ENCODE results near the gene DYSF. TPM values are rescaled to one million over a fixed set of nuclear protein-coding genes. Genes with fewer than 3 reads are reported as not detected.
A peak's percentile ranks its signal among the peaks of the same experiment; 100 is the strongest.

Gene DYSF
- total RNA-seq, 1 experiment from 2014 or later, result 5.5 TPM

- H2BK120ac ChIP-seq (ENCODE audit: low read depth, low read length, poor library complexity, severe bottlenecking), result no peak overlapping the region
- no peak overlapping the region for H3T11ph ChIP-seq (ENCODE audit: low read length)
- no peaks in the 10 kb centered on the region for H3K4me1 ChIP-seq (ENCODE audit: insufficient read depth, low read length)
- WGBS (ENCODE audit: extremely low coverage, insufficient read length, low lambda C conversion rate), result no CpG with 5 or more reads among the region's 13 CpGs
- Mint-ChIP-seq H3K36me3 (ENCODE audit: insufficient read depth in 1 of 3, low read depth in 3 of 3) (peaks cover 0 to 3% (median 3%) of the 10 kb centered on the region in 3 experiments; a peak in 3 of 7 replicates), H3K9me3 (no peaks in the 10 kb centered on the region), H3K27me3 (ENCODE audit: low read depth) (no peaks in the 10 kb centered on the region), H3K27ac (peak overlapping the region in 2 of 3 experiments; percentile 17 to 68; a peak in 1 of 7 replicates), H3K4me3 (no peak overlapping the region), H3K4me1 (no peaks in the 10 kb centered on the region)
- H2BK5ac ChIP-seq (ENCODE audit: insufficient read length, low read length), result no peak overlapping the region
- TF ChIP-seq CTCF (conservative IDR thresholded peaks at IDR 0.05), result no peak
- H2BK12ac ChIP-seq (ENCODE audit: insufficient read length, low read depth, low read length), result no peak overlapping the region
- no peaks in the 10 kb centered on the region for H3K9me3 ChIP-seq (ENCODE audit: control insufficient read depth, low read depth, low read length)
- H3K14ac ChIP-seq (ENCODE audit: insufficient read depth, low read length), result no peak overlapping the region; the same call in 1 of the 2 replicates
- H3K27ac ChIP-seq (ENCODE audit: insufficient read length, low read depth, low read length), result no peak overlapping the region
- H2AK5ac ChIP-seq (ENCODE audit: insufficient read length, low read length), result no peak overlapping the region
- no peak overlapping the region for H3K4ac ChIP-seq (ENCODE audit: low read depth, low read length)
- no peak overlapping the region for H4K5ac ChIP-seq (ENCODE audit: insufficient read length, low read depth, low read length)
- no peak overlapping the region for H4K8ac ChIP-seq (replicated peaks; ENCODE audit: insufficient read length, low read depth, low read length)
- no peak overlapping the region for H2BK20ac ChIP-seq (ENCODE audit: low read depth, low read length, poor library complexity, severe bottlenecking)
- no peak overlapping the region for H3K23ac ChIP-seq (ENCODE audit: insufficient read length, low read depth, low read length)
- H2AFZ ChIP-seq (ENCODE audit: low read length), result no peak overlapping the region
- no peaks in the 10 kb centered on the region for H3K27me3 ChIP-seq (ENCODE audit: insufficient read depth, low read length)
- no peaks in the 10 kb centered on the region for H4K20me1 ChIP-seq (ENCODE audit: control insufficient read depth, insufficient read depth, insufficient read length)
- H3K23me2 ChIP-seq (ENCODE audit: insufficient read length, low read depth, low read length, poor library complexity, severe bottlenecking), result no peaks in the 10 kb centered on the region
- no peak overlapping the region for H4K91ac ChIP-seq (ENCODE audit: insufficient read length, low read depth, low read length)
- H3K9ac ChIP-seq (ENCODE audit: extremely low read depth, insufficient read length, low read length), result no peak overlapping the region
- no peak for DNase-seq
- no peak overlapping the region for H3K56ac ChIP-seq (ENCODE audit: insufficient read length, low read depth, low read length)
- no peaks in the 10 kb centered on the region for H3K79me2 ChIP-seq (ENCODE audit: insufficient read depth, low read length)
- H3K18ac ChIP-seq (ENCODE audit: insufficient read length, low read depth, low read length), result no peak overlapping the region
- no peaks in the 10 kb centered on the region for H3K79me1 ChIP-seq (ENCODE audit: insufficient read depth, low read depth, low read length, poor library complexity, severe bottlenecking)
- H3K4me2 ChIP-seq (ENCODE audit: insufficient read depth, insufficient read length, low read length), result no peak overlapping the region
- H2BK15ac ChIP-seq (ENCODE audit: low read depth, low read length), result no peak overlapping the region; the same call in 1 of the 2 replicates
Measured at GRCh38 chr2:71684226-71685072, 231.1 kb downstream of the DYSF start.

All from H9 (cell line).